ENCODE results near the gene CLUH. TPM values are rescaled to one million over a fixed set of nuclear protein-coding genes. Genes with fewer than 3 reads are reported as not detected.
A peak's percentile ranks its signal among the peaks of the same experiment; 100 is the strongest.

The CLUH gene, protein sequence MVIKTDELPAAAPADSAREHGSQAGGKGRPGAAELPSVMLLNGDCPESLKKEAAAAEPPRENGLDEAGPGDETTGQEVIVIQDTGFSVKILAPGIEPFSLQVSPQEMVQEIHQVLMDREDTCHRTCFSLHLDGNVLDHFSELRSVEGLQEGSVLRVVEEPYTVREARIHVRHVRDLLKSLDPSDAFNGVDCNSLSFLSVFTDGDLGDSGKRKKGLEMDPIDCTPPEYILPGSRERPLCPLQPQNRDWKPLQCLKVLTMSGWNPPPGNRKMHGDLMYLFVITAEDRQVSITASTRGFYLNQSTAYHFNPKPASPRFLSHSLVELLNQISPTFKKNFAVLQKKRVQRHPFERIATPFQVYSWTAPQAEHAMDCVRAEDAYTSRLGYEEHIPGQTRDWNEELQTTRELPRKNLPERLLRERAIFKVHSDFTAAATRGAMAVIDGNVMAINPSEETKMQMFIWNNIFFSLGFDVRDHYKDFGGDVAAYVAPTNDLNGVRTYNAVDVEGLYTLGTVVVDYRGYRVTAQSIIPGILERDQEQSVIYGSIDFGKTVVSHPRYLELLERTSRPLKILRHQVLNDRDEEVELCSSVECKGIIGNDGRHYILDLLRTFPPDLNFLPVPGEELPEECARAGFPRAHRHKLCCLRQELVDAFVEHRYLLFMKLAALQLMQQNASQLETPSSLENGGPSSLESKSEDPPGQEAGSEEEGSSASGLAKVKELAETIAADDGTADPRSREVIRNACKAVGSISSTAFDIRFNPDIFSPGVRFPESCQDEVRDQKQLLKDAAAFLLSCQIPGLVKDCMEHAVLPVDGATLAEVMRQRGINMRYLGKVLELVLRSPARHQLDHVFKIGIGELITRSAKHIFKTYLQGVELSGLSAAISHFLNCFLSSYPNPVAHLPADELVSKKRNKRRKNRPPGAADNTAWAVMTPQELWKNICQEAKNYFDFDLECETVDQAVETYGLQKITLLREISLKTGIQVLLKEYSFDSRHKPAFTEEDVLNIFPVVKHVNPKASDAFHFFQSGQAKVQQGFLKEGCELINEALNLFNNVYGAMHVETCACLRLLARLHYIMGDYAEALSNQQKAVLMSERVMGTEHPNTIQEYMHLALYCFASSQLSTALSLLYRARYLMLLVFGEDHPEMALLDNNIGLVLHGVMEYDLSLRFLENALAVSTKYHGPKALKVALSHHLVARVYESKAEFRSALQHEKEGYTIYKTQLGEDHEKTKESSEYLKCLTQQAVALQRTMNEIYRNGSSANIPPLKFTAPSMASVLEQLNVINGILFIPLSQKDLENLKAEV (N-terminal part only)
- 65.7 and 107 TPM in 2 replicates for total RNA-seq

DNA sequence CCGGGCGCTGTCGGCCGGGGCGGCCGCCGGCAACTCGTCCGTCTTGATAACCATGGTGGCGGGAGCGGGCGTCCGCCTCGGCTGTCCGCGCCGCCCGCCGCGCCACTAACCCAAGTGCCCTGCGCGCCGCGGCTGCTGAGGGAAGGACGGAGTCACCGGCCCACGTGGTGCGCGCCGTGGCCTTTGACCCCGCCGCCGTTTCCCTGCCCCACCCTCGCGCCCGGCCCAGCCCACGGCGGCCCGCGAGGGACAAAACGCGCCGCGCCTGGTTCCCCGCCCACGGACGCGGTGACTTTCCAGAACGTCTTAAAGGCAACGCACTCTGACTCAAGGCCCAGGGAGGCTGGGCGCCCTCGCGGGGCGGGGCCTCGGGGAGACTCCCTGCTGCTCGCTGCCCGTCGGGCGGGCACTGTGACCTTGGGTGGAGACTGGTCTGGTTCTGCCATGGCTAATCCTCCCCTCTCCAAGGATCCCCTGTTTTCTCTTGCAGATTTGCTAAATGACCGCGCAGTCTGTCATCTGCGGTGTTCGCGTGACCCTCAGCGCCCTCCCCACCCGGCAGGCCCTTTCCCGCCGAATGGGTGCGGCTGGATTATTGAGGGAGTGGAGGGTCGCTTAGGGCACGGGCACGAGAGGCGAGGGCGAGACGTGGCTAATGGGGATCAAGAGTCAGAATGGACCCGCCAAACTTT, at the start of gene CLUH:
Gene CLUH, minus strand, starts transcription at position 157 of the 692 bp plus-strand sequence. Its CDS starts 103 bp downstream, at position 54.
- H3K4me3 ChIP-seq (ENCODE audit: low read depth, low read length): peak within 1 kb of the TSS; percentile 72
- TF ChIP-seq, protein P1, sequence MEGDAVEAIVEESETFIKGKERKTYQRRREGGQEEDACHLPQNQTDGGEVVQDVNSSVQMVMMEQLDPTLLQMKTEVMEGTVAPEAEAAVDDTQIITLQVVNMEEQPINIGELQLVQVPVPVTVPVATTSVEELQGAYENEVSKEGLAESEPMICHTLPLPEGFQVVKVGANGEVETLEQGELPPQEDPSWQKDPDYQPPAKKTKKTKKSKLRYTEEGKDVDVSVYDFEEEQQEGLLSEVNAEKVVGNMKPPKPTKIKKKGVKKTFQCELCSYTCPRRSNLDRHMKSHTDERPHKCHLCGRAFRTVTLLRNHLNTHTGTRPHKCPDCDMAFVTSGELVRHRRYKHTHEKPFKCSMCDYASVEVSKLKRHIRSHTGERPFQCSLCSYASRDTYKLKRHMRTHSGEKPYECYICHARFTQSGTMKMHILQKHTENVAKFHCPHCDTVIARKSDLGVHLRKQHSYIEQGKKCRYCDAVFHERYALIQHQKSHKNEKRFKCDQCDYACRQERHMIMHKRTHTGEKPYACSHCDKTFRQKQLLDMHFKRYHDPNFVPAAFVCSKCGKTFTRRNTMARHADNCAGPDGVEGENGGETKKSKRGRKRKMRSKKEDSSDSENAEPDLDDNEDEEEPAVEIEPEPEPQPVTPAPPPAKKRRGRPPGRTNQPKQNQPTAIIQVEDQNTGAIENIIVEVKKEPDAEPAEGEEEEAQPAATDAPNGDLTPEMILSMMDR (conservative IDR thresholded peaks at IDR 0.05; ENCODE audit: low read depth, low read length): no peak
- peak; percentile 58 for DNase-seq (ENCODE audit: low read depth)

DNA sequence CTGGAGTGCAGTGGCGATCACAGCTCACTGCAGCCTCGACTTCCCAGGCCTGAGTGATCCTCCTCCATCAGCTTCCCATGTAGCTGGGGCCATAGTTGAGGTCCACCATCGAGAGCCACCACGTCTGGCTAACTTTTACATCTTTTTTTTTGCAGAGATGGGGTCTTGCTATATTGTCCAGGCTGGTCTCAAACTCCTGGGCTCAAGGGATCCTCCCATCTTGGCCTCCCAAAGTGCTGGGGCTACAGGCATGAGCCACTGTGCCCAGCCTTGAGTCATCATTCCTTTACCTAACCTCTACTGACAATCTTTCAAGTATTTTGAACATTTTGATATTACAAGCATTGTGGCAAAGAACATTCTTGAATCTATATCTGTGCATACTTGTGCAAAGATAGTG, 47.3 kb upstream of the CLUH start:
- no peak for DNase-seq (ENCODE audit: low read depth)
- TF ChIP-seq, protein P1 (conservative IDR thresholded peaks at IDR 0.05; ENCODE audit: low read depth, low read length): no peak
- H3K4me3 ChIP-seq (ENCODE audit: low read depth, low read length): no peak overlapping the region

DNA sequence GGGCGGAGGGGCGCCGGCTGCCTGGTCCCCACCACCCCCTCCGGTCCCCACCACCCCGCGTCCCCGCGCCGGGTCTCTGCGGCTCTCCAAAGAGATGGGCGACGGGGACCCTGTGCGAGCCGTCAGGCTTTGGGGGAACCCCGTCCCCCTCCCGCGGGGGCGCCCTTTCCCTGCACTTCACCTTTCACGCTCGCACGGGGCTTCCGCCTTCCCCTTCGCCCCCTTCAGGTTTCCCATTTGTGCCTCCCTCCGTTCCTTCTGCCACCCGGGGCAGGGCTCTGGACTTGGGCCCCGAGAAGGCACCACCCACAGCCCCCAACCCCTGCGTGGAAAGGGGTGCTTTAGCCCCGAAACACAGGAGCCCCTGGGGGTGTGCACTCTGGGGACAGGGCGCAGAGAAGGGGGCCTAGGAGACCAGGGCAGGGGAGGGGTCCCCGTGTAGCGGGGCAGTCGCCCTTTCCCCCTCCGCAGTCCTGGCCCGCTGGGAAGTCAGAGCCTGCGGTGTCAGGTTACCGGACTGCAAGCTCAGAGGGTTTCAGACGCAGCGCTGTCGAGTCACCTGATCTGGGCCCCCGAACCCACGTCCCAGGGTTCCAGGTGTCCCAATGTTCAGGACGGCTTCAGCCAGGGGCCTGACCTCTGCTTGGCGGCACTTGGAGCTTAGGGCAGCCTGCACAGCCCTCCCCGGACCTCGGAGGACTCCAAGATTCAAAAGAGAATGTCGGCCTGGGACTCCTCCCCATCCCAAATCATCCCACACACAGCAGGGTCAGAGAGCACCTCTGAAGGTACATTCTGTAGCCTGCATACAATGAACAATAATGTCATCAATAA, 44.5 kb upstream of the CLUH start:
- TF ChIP-seq, protein P1 (conservative IDR thresholded peaks at IDR 0.05; ENCODE audit: low read depth, low read length): no peak
- DNase-seq (ENCODE audit: low read depth): no peak
- no peak overlapping the region for H3K4me3 ChIP-seq (ENCODE audit: low read depth, low read length)

DNA sequence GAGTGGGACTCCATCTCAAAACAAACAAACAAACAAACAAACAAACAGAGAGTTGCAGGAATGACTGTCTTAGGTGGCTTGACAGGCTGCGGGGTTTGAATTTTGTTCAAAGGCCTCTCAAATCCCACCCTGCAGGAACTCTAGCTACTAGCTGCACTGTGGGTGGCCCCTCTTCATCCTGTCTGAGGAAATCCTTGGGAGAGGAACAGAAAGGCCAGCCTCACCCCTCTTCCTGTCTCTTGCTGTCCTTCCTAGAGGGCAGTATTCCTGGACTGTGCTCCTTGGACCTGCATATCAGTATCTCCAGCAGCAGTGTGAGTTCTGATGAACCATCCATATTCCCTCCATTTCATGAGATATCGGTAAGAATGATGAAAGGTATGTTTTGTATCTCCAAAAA, 39.9 kb upstream of the CLUH start:
- DNase-seq (ENCODE audit: low read depth): no peak
- H3K4me3 ChIP-seq (ENCODE audit: low read depth, low read length): no peak overlapping the region
- TF ChIP-seq, protein P1 (conservative IDR thresholded peaks at IDR 0.05; ENCODE audit: low read depth, low read length): peak; percentile 23

DNA sequence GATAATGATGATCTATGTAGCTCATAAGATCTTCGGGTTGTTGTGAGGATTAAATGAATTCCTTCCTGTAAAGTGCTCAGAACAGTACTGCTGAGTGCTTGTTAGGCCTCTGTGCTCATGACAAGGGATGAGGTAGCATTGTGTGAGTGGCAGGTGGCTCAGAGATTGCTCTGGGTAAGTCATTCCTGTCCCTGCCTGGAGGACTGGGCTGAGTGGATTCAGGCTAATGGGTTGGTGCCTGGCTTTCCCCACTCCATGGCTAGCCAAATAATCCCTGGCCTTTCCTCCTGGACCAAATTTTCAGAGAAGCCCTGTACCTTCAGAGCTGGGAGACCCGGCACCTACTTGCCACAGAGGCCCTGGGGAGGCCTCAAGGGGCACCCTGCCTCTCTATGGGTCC, 39.2 kb upstream of the CLUH start:
- H3K4me3 ChIP-seq (ENCODE audit: low read depth, low read length): no peak overlapping the region
- TF ChIP-seq, protein P1 (conservative IDR thresholded peaks at IDR 0.05; ENCODE audit: low read depth, low read length): no peak
- no peak for DNase-seq (ENCODE audit: low read depth)

All from epithelial cell of proximal tubule (primary cell).